ENCODE measurements around the gene OR6T1. TPM values are rescaled to one million over a fixed set of nuclear protein-coding genes. Genes with fewer than 3 reads are reported as not detected.

OR6T1 gene
- total and polyA plus RNA-seq, 4 donors = not detected

DNA sequence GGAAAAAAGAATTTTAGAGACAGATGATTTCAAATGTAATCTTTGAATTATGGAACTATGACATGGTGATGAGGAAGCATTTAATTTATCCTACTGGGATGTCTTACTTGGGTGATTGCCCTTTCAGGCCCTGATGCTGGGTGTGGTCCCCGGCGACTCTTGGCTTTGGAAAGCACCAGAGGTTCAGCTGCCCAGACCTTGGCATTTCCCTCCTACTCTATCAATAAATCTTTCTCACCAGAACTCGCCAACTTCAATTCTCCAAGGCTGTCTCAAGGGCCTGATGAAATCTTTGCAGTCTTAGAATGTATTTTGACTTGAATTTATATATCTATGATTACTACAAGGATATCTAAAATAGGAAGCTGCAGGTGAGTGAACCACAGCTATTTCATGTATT is 22.7 kb downstream of the OR6T1 start:
- Histone ChIP-seq H3K9me3 (ENCODE audit: control insufficient read depth in 4 of 4, insufficient read depth in 3 of 4, low read length in 3 of 4) (no peaks in the 10 kb centered on the region), H3K9ac (ENCODE audit: insufficient read depth in 1 of 2, low read length in 2 of 2) (no peak overlapping the region), H3K36me3 (ENCODE audit: control insufficient read depth in 4 of 4, insufficient read depth in 4 of 4, low read length in 4 of 4) (no peaks in the 10 kb centered on the region), H3K4me3 (no peak overlapping the region), H3K4me1 (ENCODE audit: control insufficient read depth in 5 of 5, insufficient read depth in 5 of 5, low read length in 5 of 5) (no peaks in the 10 kb centered on the region), H3K27me3 (ENCODE audit: control insufficient read depth in 3 of 3, insufficient read depth in 3 of 3, low read length in 2 of 3) (no peaks in the 10 kb centered on the region), H3K27ac (ENCODE audit: low read depth in 1 of 2, low read length in 1 of 2) (no peak overlapping the region)
- DNase-seq = no peak
- no peak for ATAC-seq (ENCODE audit: insufficient read depth, low FRiP score)
- 82% methylated on average over 3 of the region's 3 CpGs for WGBS, 2 donors
- TF ChIP-seq, protein P1, sequence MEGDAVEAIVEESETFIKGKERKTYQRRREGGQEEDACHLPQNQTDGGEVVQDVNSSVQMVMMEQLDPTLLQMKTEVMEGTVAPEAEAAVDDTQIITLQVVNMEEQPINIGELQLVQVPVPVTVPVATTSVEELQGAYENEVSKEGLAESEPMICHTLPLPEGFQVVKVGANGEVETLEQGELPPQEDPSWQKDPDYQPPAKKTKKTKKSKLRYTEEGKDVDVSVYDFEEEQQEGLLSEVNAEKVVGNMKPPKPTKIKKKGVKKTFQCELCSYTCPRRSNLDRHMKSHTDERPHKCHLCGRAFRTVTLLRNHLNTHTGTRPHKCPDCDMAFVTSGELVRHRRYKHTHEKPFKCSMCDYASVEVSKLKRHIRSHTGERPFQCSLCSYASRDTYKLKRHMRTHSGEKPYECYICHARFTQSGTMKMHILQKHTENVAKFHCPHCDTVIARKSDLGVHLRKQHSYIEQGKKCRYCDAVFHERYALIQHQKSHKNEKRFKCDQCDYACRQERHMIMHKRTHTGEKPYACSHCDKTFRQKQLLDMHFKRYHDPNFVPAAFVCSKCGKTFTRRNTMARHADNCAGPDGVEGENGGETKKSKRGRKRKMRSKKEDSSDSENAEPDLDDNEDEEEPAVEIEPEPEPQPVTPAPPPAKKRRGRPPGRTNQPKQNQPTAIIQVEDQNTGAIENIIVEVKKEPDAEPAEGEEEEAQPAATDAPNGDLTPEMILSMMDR (IDR thresholded peaks at IDR 0.05; ENCODE audit: control extremely low read depth, extremely low read depth) = no peak

DNA sequence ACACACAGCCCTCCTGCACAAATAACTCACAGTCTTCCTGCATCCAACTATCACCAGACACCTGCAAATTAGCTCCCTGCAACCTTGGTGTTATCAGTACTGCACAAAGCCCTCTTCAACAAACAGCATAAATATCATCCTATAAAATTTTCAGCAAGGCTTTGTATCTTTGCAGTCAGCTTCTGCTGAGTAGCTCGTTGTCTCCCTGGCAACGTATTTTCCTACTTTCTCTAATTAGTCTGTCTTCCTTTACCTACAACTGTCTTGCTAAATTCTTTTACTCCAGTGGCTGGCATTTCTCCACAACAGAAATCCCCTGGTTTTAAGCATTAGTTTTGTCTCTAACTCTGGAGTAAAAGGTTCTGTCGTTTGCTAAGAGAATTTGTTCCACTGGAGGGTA is 37.8 kb downstream of the OR6T1 start:
- Histone ChIP-seq H3K36me3 (ENCODE audit: control insufficient read depth in 4 of 4, insufficient read depth in 4 of 4, low read length in 4 of 4) (no peaks in the 10 kb centered on the region), H3K27me3 (ENCODE audit: control insufficient read depth in 3 of 3, insufficient read depth in 3 of 3, low read length in 2 of 3) (no peaks in the 10 kb centered on the region), H3K9me3 (ENCODE audit: control insufficient read depth in 4 of 4, insufficient read depth in 3 of 4, low read length in 3 of 4) (no peaks in the 10 kb centered on the region), H3K27ac (ENCODE audit: low read depth in 1 of 2, low read length in 1 of 2) (no peak overlapping the region), H3K9ac (ENCODE audit: insufficient read depth in 1 of 2, low read length in 2 of 2) (no peak overlapping the region), H3K4me1 (ENCODE audit: control insufficient read depth in 5 of 5, insufficient read depth in 5 of 5, low read length in 5 of 5) (no peaks in the 10 kb centered on the region), H3K4me3 (no peak overlapping the region)
- DNase-seq (no peak), ATAC-seq (ENCODE audit: insufficient read depth, low FRiP score) (no peak)
- WGBS, 2 donors = 60 to 71% methylated on average over 3 of the region's 3 CpGs
- TF ChIP-seq, protein P1 (IDR thresholded peaks at IDR 0.05; ENCODE audit: control extremely low read depth, extremely low read depth) = no peak

DNA sequence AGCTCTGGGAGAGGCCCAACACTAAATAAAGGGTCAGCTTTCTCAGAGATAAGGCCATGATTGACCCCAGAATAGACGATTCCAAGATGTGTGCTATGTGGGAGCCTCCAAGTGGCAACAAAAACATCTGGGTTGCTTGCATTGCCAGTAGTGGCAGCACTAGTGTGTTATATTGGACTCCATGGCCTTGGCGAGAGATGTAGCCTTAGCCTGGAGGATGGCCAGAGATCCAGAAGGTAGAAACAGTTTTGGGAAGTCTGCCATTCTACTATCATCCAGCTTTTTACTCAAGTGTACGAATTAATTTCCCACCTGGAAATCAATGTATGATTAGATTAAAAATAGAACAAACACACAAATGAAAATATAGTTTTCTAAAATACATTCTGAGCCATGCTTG is 38.7 kb downstream of the OR6T1 start:
- Histone ChIP-seq H3K9me3 (ENCODE audit: control insufficient read depth in 4 of 4, insufficient read depth in 3 of 4, low read length in 3 of 4) (no peaks in the 10 kb centered on the region), H3K4me3 (no peak overlapping the region), H3K9ac (ENCODE audit: insufficient read depth in 1 of 2, low read length in 2 of 2) (no peak overlapping the region), H3K36me3 (ENCODE audit: control insufficient read depth in 4 of 4, insufficient read depth in 4 of 4, low read length in 4 of 4) (no peaks in the 10 kb centered on the region), H3K27ac (ENCODE audit: low read depth in 1 of 2, low read length in 1 of 2) (no peak overlapping the region), H3K27me3 (ENCODE audit: control insufficient read depth in 3 of 3, insufficient read depth in 3 of 3, low read length in 2 of 3) (no peaks in the 10 kb centered on the region), H3K4me1 (ENCODE audit: control insufficient read depth in 5 of 5, insufficient read depth in 5 of 5, low read length in 5 of 5) (no peaks in the 10 kb centered on the region)
- WGBS, 2 donors = 70 to 90% methylated on average over 3 of the region's 3 CpGs
- TF ChIP-seq, protein P1 (IDR thresholded peaks at IDR 0.05; ENCODE audit: control extremely low read depth, extremely low read depth) = no peak
- ATAC-seq (ENCODE audit: insufficient read depth, low FRiP score) (no peak), DNase-seq (no peak)

DNA sequence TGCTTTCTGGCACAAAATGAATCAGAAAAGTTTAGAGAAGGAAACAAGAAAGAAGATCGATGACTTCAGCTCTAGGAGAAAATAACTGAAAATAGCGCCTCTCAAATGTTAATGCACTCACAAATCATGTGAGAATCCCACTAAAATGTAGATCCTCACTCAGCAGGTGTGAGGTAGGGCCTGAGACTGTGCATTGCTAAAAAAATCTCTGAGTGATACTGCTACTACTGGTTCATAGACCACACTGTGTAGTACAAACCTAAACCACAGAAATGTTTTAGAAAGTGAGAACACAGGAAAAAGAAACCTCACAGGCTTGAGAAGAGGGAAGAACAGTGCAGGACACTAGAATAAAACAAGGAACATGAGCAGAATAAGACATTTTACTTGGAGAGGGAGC is 39.7 kb downstream of the OR6T1 start:
- Histone ChIP-seq H3K4me1 (ENCODE audit: control insufficient read depth in 5 of 5, insufficient read depth in 5 of 5, low read length in 5 of 5) (no peaks in the 10 kb centered on the region), H3K36me3 (ENCODE audit: control insufficient read depth in 4 of 4, insufficient read depth in 4 of 4, low read length in 4 of 4) (no peaks in the 10 kb centered on the region), H3K9ac (ENCODE audit: insufficient read depth in 1 of 2, low read length in 2 of 2) (no peak overlapping the region), H3K4me3 (no peak overlapping the region), H3K9me3 (ENCODE audit: control insufficient read depth in 4 of 4, insufficient read depth in 3 of 4, low read length in 3 of 4) (no peaks in the 10 kb centered on the region), H3K27me3 (ENCODE audit: control insufficient read depth in 3 of 3, insufficient read depth in 3 of 3, low read length in 2 of 3) (no peaks in the 10 kb centered on the region), H3K27ac (ENCODE audit: low read depth in 1 of 2, low read length in 1 of 2) (no peak overlapping the region)
- 76 to 85% methylated on average over 2 of the region's 2 CpGs for whole genome bisulfite sequencing, 2 donors
- ATAC-seq (ENCODE audit: insufficient read depth, low FRiP score) = no peak
- TF ChIP-seq, protein P1 (IDR thresholded peaks at IDR 0.05; ENCODE audit: control extremely low read depth, extremely low read depth) = no peak
- DNase-seq = no peak

Data from lung (tissue), 12 donors.